Endothelial cell (in vitro differentiated cells): ENCODE results near the gene DOK5. TPM values are rescaled to one million over a fixed set of nuclear protein-coding genes. Genes with fewer than 3 reads are reported as not detected.

Experiments
- DNase-seq: peaks from one replicate; pipeline ENCODE4 v3.0.0; 2021; ENCODE audit warnings: low spot score
- H3K27ac Mint-ChIP-seq: one replicate; pipeline ENCODE4 v1.8.0; 2021; ENCODE audit warnings: mixed read lengths, inconsistent platforms; ENCODE audit not compliant: unreplicated experiment
- H3K27me3 Mint-ChIP-seq: one replicate; pipeline ENCODE4 v1.8.0; 2021; ENCODE audit warnings: mild to moderate bottlenecking, moderate library complexity, mixed read lengths, inconsistent platforms; ENCODE audit not compliant: unreplicated experiment
- H3K36me3 Mint-ChIP-seq: one replicate; pipeline ENCODE4 v1.8.0; 2021; ENCODE audit warnings: mild to moderate bottlenecking, low read depth, mixed read lengths, inconsistent platforms; ENCODE audit not compliant: unreplicated experiment
- H3K4me1 Mint-ChIP-seq: one replicate; pipeline ENCODE4 v1.8.0; 2021; ENCODE audit warnings: mild to moderate bottlenecking, mixed read lengths, inconsistent platforms; ENCODE audit not compliant: unreplicated experiment
- H3K4me3 Mint-ChIP-seq: one replicate; pipeline ENCODE4 v1.8.0; 2021; ENCODE audit warnings: mild to moderate bottlenecking, mixed read lengths, inconsistent platforms; ENCODE audit not compliant: unreplicated experiment
- H3K9me3 Mint-ChIP-seq: one replicate; pipeline ENCODE4 v1.8.0; 2021; ENCODE audit warnings: mixed read lengths, inconsistent platforms; ENCODE audit not compliant: unreplicated experiment
- total RNA-seq: library from RNA; stranded (reverse); fragmentation: NEBNext Ultra II Directional; extraction: Animal tissue kit (Norgen Biotek cat#: 25700); gene quantifications from one replicate; pipeline ENCODE4 v1.2.1, GENCODE V29; 2021; ENCODE audit not compliant: unreplicated experiment
- TF ChIP-seq, protein P1 (sequence below): fragments of 200-600 bp; sonication (generic); IDR thresholded peaks from one replicate; pipeline ENCODE4 v1.5.0; 2021; ENCODE audit warnings: antibody characterized with exemption; ENCODE audit not compliant: unreplicated experiment

DOK5 gene
- total RNA-seq, 1 donor from 2014 or later: 0.26 TPM

- H3K36me3 Mint-ChIP-seq: no peaks in the 10 kb centered on the region
- no peak for DNase-seq
- no peaks in the 10 kb centered on the region for H3K4me1 Mint-ChIP-seq
- H3K9me3 Mint-ChIP-seq: no peaks in the 10 kb centered on the region
- no peak overlapping the region for H3K27ac Mint-ChIP-seq
- no peaks in the 10 kb centered on the region for H3K27me3 Mint-ChIP-seq
- no peak overlapping the region for H3K4me3 Mint-ChIP-seq
- TF ChIP-seq, protein P1, sequence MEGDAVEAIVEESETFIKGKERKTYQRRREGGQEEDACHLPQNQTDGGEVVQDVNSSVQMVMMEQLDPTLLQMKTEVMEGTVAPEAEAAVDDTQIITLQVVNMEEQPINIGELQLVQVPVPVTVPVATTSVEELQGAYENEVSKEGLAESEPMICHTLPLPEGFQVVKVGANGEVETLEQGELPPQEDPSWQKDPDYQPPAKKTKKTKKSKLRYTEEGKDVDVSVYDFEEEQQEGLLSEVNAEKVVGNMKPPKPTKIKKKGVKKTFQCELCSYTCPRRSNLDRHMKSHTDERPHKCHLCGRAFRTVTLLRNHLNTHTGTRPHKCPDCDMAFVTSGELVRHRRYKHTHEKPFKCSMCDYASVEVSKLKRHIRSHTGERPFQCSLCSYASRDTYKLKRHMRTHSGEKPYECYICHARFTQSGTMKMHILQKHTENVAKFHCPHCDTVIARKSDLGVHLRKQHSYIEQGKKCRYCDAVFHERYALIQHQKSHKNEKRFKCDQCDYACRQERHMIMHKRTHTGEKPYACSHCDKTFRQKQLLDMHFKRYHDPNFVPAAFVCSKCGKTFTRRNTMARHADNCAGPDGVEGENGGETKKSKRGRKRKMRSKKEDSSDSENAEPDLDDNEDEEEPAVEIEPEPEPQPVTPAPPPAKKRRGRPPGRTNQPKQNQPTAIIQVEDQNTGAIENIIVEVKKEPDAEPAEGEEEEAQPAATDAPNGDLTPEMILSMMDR: no peak
Observed at GRCh38 chr20:54642864-54643667, 167.7 kb downstream of the DOK5 start.

DNA sequence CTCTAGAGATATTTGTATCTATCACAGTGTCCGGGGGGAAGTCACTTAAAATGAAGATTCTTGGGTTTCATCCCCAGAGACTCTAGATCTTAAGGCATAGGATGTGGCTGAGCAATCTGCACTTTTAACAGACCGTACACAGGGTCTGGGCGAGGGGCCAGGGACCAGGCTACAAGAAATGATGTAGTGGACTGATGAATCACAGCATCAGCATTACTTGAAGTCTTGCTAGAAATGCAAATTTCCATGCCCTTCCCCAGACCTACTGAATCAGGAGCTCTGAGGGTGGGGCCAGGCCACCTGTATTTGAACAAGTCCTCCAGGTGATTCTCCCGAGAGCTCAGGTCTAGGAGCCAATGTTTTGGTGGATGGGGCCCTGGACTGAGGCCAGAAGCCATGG is 168.4 kb downstream of the DOK5 start:
- no peak for DNase-seq
- TF ChIP-seq, protein P1: no peak
- no peaks in the 10 kb centered on the region for H3K36me3 Mint-ChIP-seq
- H3K9me3 Mint-ChIP-seq: no peaks in the 10 kb centered on the region
- H3K4me1 Mint-ChIP-seq: no peaks in the 10 kb centered on the region
- no peak overlapping the region for H3K27ac Mint-ChIP-seq
- H3K27me3 Mint-ChIP-seq: no peaks in the 10 kb centered on the region
- H3K4me3 Mint-ChIP-seq: no peak overlapping the region

- no peak for DNase-seq
- Mint-ChIP-seq H3K9me3 (no peaks in the 10 kb centered on the region), H3K36me3 (no peaks in the 10 kb centered on the region), H3K27ac (no peak overlapping the region), H3K4me3 (no peak overlapping the region), H3K4me1 (no peaks in the 10 kb centered on the region), H3K27me3 (no peaks in the 10 kb centered on the region)
- TF ChIP-seq, protein P1: no peak
Observed at GRCh38 chr20:54645445-54646155, 170.2 kb downstream of the DOK5 start.

DNA sequence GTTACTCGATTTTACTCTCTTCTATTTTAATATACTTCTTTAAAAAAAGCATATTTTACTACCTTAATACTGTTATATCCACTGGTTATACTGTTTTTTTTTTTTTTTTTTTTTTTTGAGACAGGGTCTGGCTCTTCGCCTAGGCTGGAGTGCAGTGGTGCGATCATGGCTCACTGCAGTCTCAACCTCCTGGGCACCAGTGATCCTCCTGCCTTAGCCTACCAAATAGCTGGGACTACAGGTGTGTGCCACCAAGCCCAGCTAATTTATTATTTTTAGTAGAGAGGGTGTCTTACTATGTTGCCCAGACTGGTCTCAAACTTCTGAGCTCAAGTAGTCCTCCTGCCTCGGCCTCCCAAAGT is 170.7 kb downstream of the DOK5 start:
- no peaks in the 10 kb centered on the region for H3K27me3 Mint-ChIP-seq
- H3K4me1 Mint-ChIP-seq: no peaks in the 10 kb centered on the region
- H3K36me3 Mint-ChIP-seq: no peaks in the 10 kb centered on the region
- TF ChIP-seq, protein P1: no peak
- H3K9me3 Mint-ChIP-seq: no peaks in the 10 kb centered on the region
- no peak overlapping the region for H3K27ac Mint-ChIP-seq
- no peak for DNase-seq
- H3K4me3 Mint-ChIP-seq: no peak overlapping the region
